HepG2 (cell line): ENCODE results near the gene LIN28B. TPM values are rescaled to one million over a fixed set of nuclear protein-coding genes. Genes with fewer than 3 reads are reported as not detected.

Experiments
- AKAP8 ChIP-seq: sonication (generic); formaldehyde crosslinking; IDR thresholded peaks from 2 replicates; pipeline ENCODE4 v1.5.1; 2020; ENCODE audit warnings: mild to moderate bottlenecking, missing genetic modification reagents
- ATF7 ChIP-seq, 2 experiments: fragments of 450-650 bp in 1 of 2; sonication (generic) in 1 of 2; formaldehyde crosslinking in 1 of 2; IDR thresholded peaks; 2 replicates each; pipeline versions ENCODE4 v1.4.0 to v1.6.1; 2016 to 2020; ENCODE audit warnings: antibody characterized with exemption in 1 of 2, mild to moderate bottlenecking in 1 of 2, missing genetic modification reagents in 1 of 2
- EP300 ChIP-seq, 3 experiments: sonication (generic) in 1 of 3; formaldehyde crosslinking in 1 of 3; IDR thresholded peaks; 2 replicates each; pipeline versions ENCODE4 v1.5.1 to v1.6.1; 2011 to 2020; ENCODE audit warnings: low read depth in 2 of 3, low read length in 2 of 3, borderline replicate concordance in 1 of 3, improper control_type of control experiment in 1 of 3, mild to moderate bottlenecking in 1 of 3, missing genetic modification reagents in 1 of 3, moderate library complexity in 1 of 3
- HNF1B ChIP-seq: sonication (generic); formaldehyde crosslinking; IDR thresholded peaks from 2 replicates; pipeline ENCODE4 v1.5.1; 2020; ENCODE audit warnings: mild to moderate bottlenecking, moderate library complexity, missing genetic modification reagents
- KDM2A ChIP-seq: sonication (generic); formaldehyde crosslinking; IDR thresholded peaks from 2 replicates; pipeline ENCODE4 v1.4.0; 2020; ENCODE audit warnings: low read depth, missing genetic modification reagents, borderline replicate concordance
- KLF6 ChIP-seq: IDR thresholded peaks from 2 replicates; pipeline ENCODE4 v1.8.0; 2016; ENCODE audit warnings: missing biosample characterization, missing genetic modification reagents
- NFE2 ChIP-seq: sonication (generic); formaldehyde crosslinking; IDR thresholded peaks from 2 replicates; pipeline ENCODE4 v1.4.0; 2020; ENCODE audit warnings: missing genetic modification reagents
- NFIC ChIP-seq: IDR thresholded peaks from 2 replicates; pipeline ENCODE4 v1.6.1; 2012; ENCODE audit warnings: mild to moderate bottlenecking, low read length, inconsistent platforms
- PAWR ChIP-seq: sonication (generic); formaldehyde crosslinking; IDR thresholded peaks from 2 replicates; pipeline ENCODE4 v1.4.0; 2020; ENCODE audit warnings: missing genetic modification reagents, mild to moderate bottlenecking, borderline replicate concordance
- PLRG1 ChIP-seq: fragments of 450-650 bp; conservative IDR thresholded peaks from 2 replicates; pipeline ENCODE4 v1.6.1; 2016
- SALL2 ChIP-seq: sonication (generic); formaldehyde crosslinking; IDR thresholded peaks from 2 replicates; pipeline ENCODE4 v1.8.1; 2023; ENCODE audit warnings: mild to moderate bottlenecking, missing genetic modification reagents, inconsistent platforms
- SNRNP70 ChIP-seq: fragments of 200-400 bp; formaldehyde crosslinking; IDR thresholded peaks from 2 replicates; pipeline ENCODE4 v1.6.1; 2017; ENCODE audit warnings: mild to moderate bottlenecking, low read depth, low read length, moderate library complexity
- TAF15 ChIP-seq: fragments of 200-400 bp; formaldehyde crosslinking; IDR thresholded peaks from one replicate; pipeline ENCODE4 v1.6.1; 2018; ENCODE audit warnings: mild to moderate bottlenecking, low read depth, low read length; ENCODE audit not compliant: poor library complexity, severe bottlenecking
- TFAP4 ChIP-seq: sonication (generic); IDR thresholded peaks from 2 replicates; pipeline ENCODE4 v1.6.1; 2016; ENCODE audit warnings: low read depth, borderline replicate concordance
- ZBTB46 ChIP-seq: sonication (generic); formaldehyde crosslinking; IDR thresholded peaks from 2 replicates; pipeline ENCODE4 v1.4.0; 2020; ENCODE audit warnings: mild to moderate bottlenecking, missing genetic modification reagents, borderline replicate concordance
- ZBTB7B ChIP-seq: sonication (generic); formaldehyde crosslinking; IDR thresholded peaks from 2 replicates; pipeline ENCODE4 v1.4.0; 2020; ENCODE audit warnings: missing genetic modification reagents
- ZC3H4 ChIP-seq: sonication (generic); formaldehyde crosslinking; IDR thresholded peaks from 2 replicates; pipeline ENCODE4 v1.4.0; 2020; ENCODE audit warnings: missing genetic modification reagents, borderline replicate concordance
- ZFP36L1 ChIP-seq: sonication (generic); formaldehyde crosslinking; IDR thresholded peaks from 2 replicates; pipeline ENCODE4 v1.8.0; 2022; ENCODE audit warnings: mild to moderate bottlenecking, missing genetic modification reagents, moderate library complexity
- ZFP90 ChIP-seq: sonication (generic); formaldehyde crosslinking; IDR thresholded peaks from 2 replicates; pipeline ENCODE4 v1.8.0; 2022; ENCODE audit warnings: missing genetic modification reagents, mild to moderate bottlenecking, inconsistent platforms, borderline replicate concordance
- ZNF256 ChIP-seq: sonication (generic); formaldehyde crosslinking; conservative IDR thresholded peaks from 2 replicates; pipeline ENCODE4 v1.4.0; 2020; ENCODE audit warnings: missing genetic modification reagents
- ZNF44 ChIP-seq: sonication (generic); formaldehyde crosslinking; IDR thresholded peaks from 2 replicates; pipeline ENCODE4 v1.5.1; 2020; ENCODE audit warnings: mild to moderate bottlenecking, missing genetic modification reagents
- ZNF556 ChIP-seq: sonication (generic); formaldehyde crosslinking; IDR thresholded peaks from 2 replicates; pipeline ENCODE4 v1.4.0; 2020; ENCODE audit warnings: mild to moderate bottlenecking, missing genetic modification reagents, borderline replicate concordance
- ZNF570 ChIP-seq: sonication (generic); formaldehyde crosslinking; IDR thresholded peaks from 2 replicates; pipeline ENCODE4 v1.4.0; 2020; ENCODE audit warnings: mild to moderate bottlenecking, missing genetic modification reagents, borderline replicate concordance
- ZNF629 ChIP-seq: sonication (generic); formaldehyde crosslinking; conservative IDR thresholded peaks from 2 replicates; pipeline ENCODE4 v1.5.0; 2020; ENCODE audit warnings: missing genetic modification reagents
- ZNF644 ChIP-seq: IDR thresholded peaks from 2 replicates; pipeline ENCODE4 v1.6.1; 2016; ENCODE audit warnings: low read depth
- ZNF746 ChIP-seq: sonication (generic); formaldehyde crosslinking; IDR thresholded peaks from 2 replicates; pipeline ENCODE4 v1.8.0; 2022; ENCODE audit warnings: mild to moderate bottlenecking, missing genetic modification reagents
- polyA plus RNA-seq, 8 experiments: library from polyadenylated mRNA; depleted of rRNA in 3 of 8; stranded (reverse) in 7 of 8; unstranded in 1 of 8; fragments of >200 nt; fragmentation: Illumina TruSeq in 4 of 8; extraction: Trizol in 4 of 8; gene quantifications; 2 replicates each; pipeline versions ENCODE4 v1.2.1 to v1.2.3, GENCODE V29; 2011 to 2016; ENCODE audit warnings: low read depth in 4 of 8, missing spikeins in 1 of 8, mixed read lengths in 1 of 8; ENCODE audit not compliant: insufficient read depth in 1 of 8
- total RNA-seq, 5 experiments: library from RNA; depleted of rRNA; stranded (reverse); fragments of >200 nt; fragmentation: Illumina TruSeq; extraction: Trizol; gene quantifications; 2 replicates each; pipeline ENCODE4 v1.2.3, GENCODE V29; 2016; ENCODE audit warnings: low read depth in 1 of 5

LIN28B gene
- total and polyA plus RNA-seq, 2 of the 13 experiments (the other 11 are each of a cell fraction or from before 2014, with no cell fraction given) = 14.5 to 56.8 TPM

- TF ChIP-seq ZFP36L1 (peak; percentile 4; the same call in 1 of the 2 replicates), SALL2 (CRISPR knock-in tag) (no peak; the same call in none of the 2 replicates), ZBTB7B (CRISPR knock-in tag) (0 out of 2 replicates have a peak, but pooled peaks have one; percentile 35), HNF1B (CRISPR knock-in tag) (no peak), ZNF570 (CRISPR knock-in tag) (peak; percentile 83; the same call in 1 of the 2 replicates), NFIC (no peak), ZC3H4 (CRISPR knock-in tag) (peak; percentile 75; the same call in 1 of the 2 replicates), PAWR (CRISPR knock-in tag) (no peak), EP300 (IDR thresholded peaks at IDR 0.05; ENCODE audit: low read depth in 2 of 2, low read length in 2 of 2) (no peak), EP300 (CRISPR knock-in tag; IDR thresholded peaks at IDR 0.05; ENCODE audit: borderline replicate concordance) (peak; percentile 25; the same call in 1 of the 2 replicates), PLRG1 (no peak), ZNF556 (no peak), TAF15 (peak; percentile 25), NFE2 (CRISPR knock-in tag) (no peak), ZNF629 (CRISPR knock-in tag) (0 out of 2 replicates have a peak, but pooled peaks have one; percentile 8), ZBTB46 (no peak), ATF7 (IDR thresholded peaks at IDR 0.05) (no peak), ATF7 (CRISPR knock-in tag; IDR thresholded peaks at IDR 0.05) (no peak), ZFP90 (peak; percentile 82; the same call in 1 of the 2 replicates), ZNF644 (CRISPR knock-in tag) (no peak), KLF6 (CRISPR knock-in tag) (peak; percentile 69; the same call in 1 of the 2 replicates), TFAP4 (no peak), KDM2A (CRISPR knock-in tag) (no peak; the same call in 1 of the 2 replicates), AKAP8 (CRISPR knock-in tag) (no peak), ZNF256 (peak; percentile 91), ZNF746 (CRISPR knock-in tag) (peak; percentile 58; the same call in 1 of the 2 replicates), SNRNP70 (no peak), ZNF44 (CRISPR knock-in tag) (no peak; the same call in 1 of the 2 replicates)
These were observed 15.8 kb upstream of the LIN28B start (continued) for GRCh38 chr6:104940893-104941728.
